Fibroblast of lung (primary cell): Measurements from ENCODE around the gene CYBA. TPM values are rescaled to one million over a fixed set of nuclear protein-coding genes. Genes with fewer than 3 reads are reported as not detected.

Source experiments
- DNase-seq, 2 donors: peaks; one replicate each; pipeline versions ENCODE4 v3.0.0 to v3.0.0-alpha.2; 2010; ENCODE audit warnings: low read depth in 2 of 2
- H2AFZ ChIP-seq: 2 replicates; pipeline ENCODE4 v1.5.1; 2012; ENCODE audit warnings: low read length, control low read depth, inconsistent platforms
- H3K27ac ChIP-seq: 2 replicates; pipeline ENCODE4 v1.5.1; 2011; ENCODE audit warnings: low read length, control low read depth; ENCODE audit not compliant: insufficient read depth
- H3K27me3 ChIP-seq: 2 replicates; pipeline ENCODE4 v1.5.1; 2011; ENCODE audit warnings: mild to moderate bottlenecking, low read length; ENCODE audit not compliant: control insufficient read depth, insufficient read depth
- H3K36me3 ChIP-seq: 2 replicates; pipeline ENCODE4 v1.5.1; 2011; ENCODE audit warnings: low read length; ENCODE audit not compliant: control insufficient read depth, insufficient read depth
- H3K4me1 ChIP-seq: 2 replicates; pipeline ENCODE4 v1.5.1; 2011; ENCODE audit warnings: low read length; ENCODE audit not compliant: control insufficient read depth, insufficient read depth; ENCODE audit errors: extremely low read depth
- H3K4me2 ChIP-seq: 2 replicates; pipeline ENCODE4 v1.5.1; 2011; ENCODE audit warnings: low read length, control low read depth; ENCODE audit not compliant: insufficient read depth; ENCODE audit errors: extremely low read depth
- H3K4me3 ChIP-seq, 4 experiments: fragments of 200-600 bp in 1 of 4; sonication (generic) in 1 of 4; replicated peaks in 1 of 4; 2 replicates each; pipeline ENCODE4 v1.5.1; 2011 to 2016; ENCODE audit warnings: low read length in 4 of 4, low read depth in 3 of 4, mild to moderate bottlenecking in 3 of 4, control low read depth in 2 of 4, inconsistent platforms in 1 of 4, mixed read lengths in 1 of 4; ENCODE audit not compliant: insufficient read depth in 1 of 4; ENCODE audit errors: control extremely low read depth in 1 of 4
- H3K79me2 ChIP-seq: 2 replicates; pipeline ENCODE4 v1.5.1; 2012; ENCODE audit warnings: mild to moderate bottlenecking, low read length, inconsistent platforms; ENCODE audit not compliant: control insufficient read depth, insufficient read depth
- H3K9ac ChIP-seq: 2 replicates; pipeline ENCODE4 v1.5.1; 2011; ENCODE audit warnings: mild to moderate bottlenecking, low read length, control low read depth; ENCODE audit not compliant: insufficient read depth
- H3K9me3 ChIP-seq: 2 replicates; pipeline ENCODE4 v1.5.1; 2012; ENCODE audit warnings: low read depth, low read length; ENCODE audit not compliant: control insufficient read depth, insufficient read depth
- H4K20me1 ChIP-seq: 2 replicates; pipeline ENCODE4 v1.5.1; 2011; ENCODE audit warnings: low read length; ENCODE audit not compliant: control insufficient read depth, insufficient read depth; ENCODE audit errors: extremely low read depth
- EZH2 ChIP-seq: IDR thresholded peaks from 2 replicates; pipeline ENCODE4 v1.5.1; 2012; ENCODE audit warnings: low read length, control low read depth, mild to moderate bottlenecking; ENCODE audit errors: missing control alignments
- polyA plus RNA-seq, 2 donors: library from polyadenylated mRNA; depleted of rRNA in 1 of 2; stranded (reverse) in 1 of 2; unstranded in 1 of 2; fragments of >200 nt; gene quantifications; 2 replicates each; pipeline ENCODE4 v1.2.1, GENCODE V29; 2011 to 2012; ENCODE audit warnings: missing spikeins in 1 of 2
- total RNA-seq: library from RNA; depleted of rRNA; stranded (reverse); fragments of >200 nt; gene quantifications from 2 replicates; pipeline ENCODE4 v1.2.1, GENCODE V29; 2014
- TF ChIP-seq, protein P1 (sequence below), 2 donors: IDR thresholded peaks in 1 of 2; conservative IDR thresholded peaks in 1 of 2; 1 replicate in 1 of 2; 2 replicates in 1 of 2; pipeline ENCODE4 v1.5.1; 2011 to 2012; ENCODE audit warnings: low read length in 2 of 2, control low read depth in 1 of 2, inconsistent platforms in 1 of 2, low read depth in 1 of 2, mild to moderate bottlenecking in 1 of 2

CYBA gene
- total and polyA plus RNA-seq, 2 donors (not counting 1 experiment from before 2014, with no cell fraction given) = 74.7 to 124 TPM

DNA sequence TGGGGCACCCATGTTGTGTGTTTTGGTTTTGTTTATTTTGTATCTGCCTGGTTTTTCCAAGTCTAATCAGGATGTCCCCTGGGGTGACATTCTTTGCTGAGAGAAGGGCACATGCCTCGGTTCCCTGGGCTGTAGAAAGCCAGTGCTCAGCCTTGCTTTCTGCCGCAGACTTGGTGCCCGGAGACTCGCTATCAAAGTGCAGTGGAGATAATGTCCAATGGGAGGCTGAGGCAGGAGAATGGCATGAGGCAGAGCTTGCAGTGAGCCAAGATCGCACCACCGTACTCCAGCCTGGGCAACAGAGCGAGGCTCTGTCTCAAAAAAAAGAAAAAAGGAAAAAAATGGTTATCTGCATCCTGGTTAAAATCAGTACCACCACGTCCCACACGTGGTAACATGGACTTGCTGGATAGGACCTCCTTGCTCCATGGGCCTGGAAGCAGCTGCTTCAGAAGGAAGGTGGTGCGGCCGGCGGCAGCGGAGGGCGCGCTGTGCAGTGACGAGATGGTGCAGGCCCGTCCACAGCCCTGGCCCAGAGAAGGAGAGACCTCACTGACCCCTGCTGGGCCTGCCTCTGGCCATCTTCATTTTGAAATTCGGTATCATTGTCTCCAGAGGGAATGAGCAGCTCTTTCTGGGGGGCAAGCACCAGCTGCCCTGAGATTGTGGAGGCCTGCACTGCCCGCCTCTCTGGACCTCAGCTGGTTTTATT is 31.7 kb downstream of the CYBA start:
- H4K20me1 ChIP-seq = no peaks in the 10 kb centered on the region
- peaks cover 16% of the 10 kb centered on the region for H3K36me3 ChIP-seq
- no peak overlapping the region for H3K27ac ChIP-seq
- TF ChIP-seq, protein P1, sequence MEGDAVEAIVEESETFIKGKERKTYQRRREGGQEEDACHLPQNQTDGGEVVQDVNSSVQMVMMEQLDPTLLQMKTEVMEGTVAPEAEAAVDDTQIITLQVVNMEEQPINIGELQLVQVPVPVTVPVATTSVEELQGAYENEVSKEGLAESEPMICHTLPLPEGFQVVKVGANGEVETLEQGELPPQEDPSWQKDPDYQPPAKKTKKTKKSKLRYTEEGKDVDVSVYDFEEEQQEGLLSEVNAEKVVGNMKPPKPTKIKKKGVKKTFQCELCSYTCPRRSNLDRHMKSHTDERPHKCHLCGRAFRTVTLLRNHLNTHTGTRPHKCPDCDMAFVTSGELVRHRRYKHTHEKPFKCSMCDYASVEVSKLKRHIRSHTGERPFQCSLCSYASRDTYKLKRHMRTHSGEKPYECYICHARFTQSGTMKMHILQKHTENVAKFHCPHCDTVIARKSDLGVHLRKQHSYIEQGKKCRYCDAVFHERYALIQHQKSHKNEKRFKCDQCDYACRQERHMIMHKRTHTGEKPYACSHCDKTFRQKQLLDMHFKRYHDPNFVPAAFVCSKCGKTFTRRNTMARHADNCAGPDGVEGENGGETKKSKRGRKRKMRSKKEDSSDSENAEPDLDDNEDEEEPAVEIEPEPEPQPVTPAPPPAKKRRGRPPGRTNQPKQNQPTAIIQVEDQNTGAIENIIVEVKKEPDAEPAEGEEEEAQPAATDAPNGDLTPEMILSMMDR (conservative IDR thresholded peaks at IDR 0.05 in 1 of 2, IDR thresholded peaks at IDR 0.05 in 1 of 2; ENCODE audit: low read depth in 1 of 2, low read length in 2 of 2) = no peak
- TF ChIP-seq EZH2 = no peak
- no peak for DNase-seq
- H3K79me2 ChIP-seq = peaks cover 2% of the 10 kb centered on the region
- peaks cover 2% of the 10 kb centered on the region for H3K4me1 ChIP-seq
- H3K4me3 ChIP-seq = no peak overlapping the region
- no peak overlapping the region for H3K4me2 ChIP-seq
- no peak overlapping the region for H3K9ac ChIP-seq
- H3K9me3 ChIP-seq = no peaks in the 10 kb centered on the region
- no peaks in the 10 kb centered on the region for H3K27me3 ChIP-seq
- H2AFZ ChIP-seq = no peak overlapping the region

DNA sequence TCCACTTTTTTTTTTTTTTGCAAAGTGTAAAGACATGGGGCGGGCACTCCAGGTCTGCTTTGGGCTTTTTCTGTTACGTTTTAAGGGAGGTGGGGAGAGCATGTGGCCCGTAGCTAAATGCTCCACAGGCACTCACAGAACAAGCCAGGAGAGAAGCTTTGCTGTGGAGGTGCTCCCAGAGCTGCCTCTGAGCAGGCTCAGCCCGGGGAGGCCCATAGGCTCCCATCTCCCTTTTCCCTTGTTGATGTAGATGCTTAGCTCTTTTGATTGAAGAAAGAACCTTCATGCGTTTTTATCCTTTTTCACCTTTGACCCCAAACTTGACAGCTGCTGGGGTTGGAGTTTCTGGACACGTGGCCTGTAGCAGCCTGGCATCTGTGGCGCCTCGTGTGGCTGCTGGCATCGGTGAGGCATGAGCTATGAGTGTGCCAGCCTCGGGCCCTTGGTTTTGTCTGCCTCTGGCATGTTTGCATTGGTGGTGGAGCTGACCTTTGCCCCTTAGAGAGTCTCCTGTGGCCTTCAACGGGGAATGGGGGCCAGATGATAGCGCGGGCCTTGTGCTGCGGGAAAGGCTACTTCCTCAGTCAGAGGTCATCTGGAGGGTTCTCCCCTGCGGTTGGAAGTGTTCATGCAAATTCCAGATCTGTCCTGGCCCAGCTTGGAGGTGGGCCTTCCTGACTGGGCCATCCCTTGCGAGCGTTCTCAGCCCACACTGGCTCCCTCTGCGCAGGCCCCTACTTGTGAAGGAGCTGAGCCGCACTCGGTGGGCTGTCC is 32.5 kb downstream of the CYBA start:
- DNase-seq = no peak

More for the DNA sequence above, 32.5 kb downstream of the CYBA start:
- Histone ChIP-seq H3K4me1 (peaks cover 3% of the 10 kb centered on the region), H3K36me3 (peaks cover 13% of the 10 kb centered on the region), H4K20me1 (no peaks in the 10 kb centered on the region), H3K4me2 (no peak overlapping the region), H2AFZ (no peak overlapping the region), H3K9me3 (no peaks in the 10 kb centered on the region), H3K4me3 (no peak overlapping the region), H3K9ac (no peak overlapping the region), H3K27me3 (no peaks in the 10 kb centered on the region), H3K79me2 (peaks cover 2% of the 10 kb centered on the region), H3K27ac (no peak overlapping the region)
- no peak for TF ChIP-seq EZH2
- TF ChIP-seq, protein P1 (conservative IDR thresholded peaks at IDR 0.05 in 1 of 2, IDR thresholded peaks at IDR 0.05 in 1 of 2; ENCODE audit: low read depth in 1 of 2, low read length in 2 of 2) = no peak
